SK-N-SH (cell line): ENCODE results near the gene GSK3B. TPM values are rescaled to one million over a fixed set of nuclear protein-coding genes. Genes with fewer than 3 reads are reported as not detected.

Experiments used
- CTCF ChIA-PET: fragments of 300-600, 350-600 bp; formaldehyde crosslinking; extraction: SDS; loops from one replicate; lab custom pipeline; 2021; lab: Yijun Ruan, JAX
- POLR2A ChIA-PET: fragments of 350-600 bp; sonication (Branson Sonifier 250); formaldehyde crosslinking; extraction: SDS; loops from one replicate; lab custom pipeline; 2020; ENCODE audit warnings: antibody characterized with exemption, inconsistent platforms; lab: Yijun Ruan, JAX
- DNase-seq: peaks from one replicate; pipeline ENCODE4 v3.0.0; 2012
- H2AFZ ChIP-seq: fragments of 200-600 bp; sonication (generic); 2 replicates; pipeline ENCODE4 v1.8.1; 2016; ENCODE audit warnings: antibody characterized with exemption, mild to moderate bottlenecking, low read depth
- H3F3A ChIP-seq: fragments of 200-600 bp; sonication (generic); replicated peaks from 2 replicates; pipeline ENCODE3; 2016; ENCODE audit warnings: antibody characterized with exemption, mild to moderate bottlenecking; ENCODE audit not compliant: insufficient read depth
- H3K27ac ChIP-seq, 2 experiments: fragments of 200-500 bp in 1 of 2; fragments of 200-600 bp in 1 of 2; sonication (Bioruptor generic) in 1 of 2; sonication (generic), shearing (Covaris generic) in 1 of 2; 2 replicates each; pipeline versions ENCODE4 v1.5.1 to v1.6.1; 2014 to 2016; ENCODE audit warnings: low read depth in 2 of 2, inconsistent platforms in 1 of 2, low read length in 1 of 2, mild to moderate bottlenecking in 1 of 2, mixed read lengths in 1 of 2
- H3K27me3 ChIP-seq: fragments of 200-600 bp; sonication (generic), shearing (Covaris generic); 2 replicates; pipeline ENCODE4 v1.6.1; 2016; ENCODE audit warnings: mixed run types; ENCODE audit not compliant: insufficient read depth
- H3K36me3 ChIP-seq, 2 experiments: fragments of 200-500 bp in 1 of 2; fragments of 200-600 bp in 1 of 2; sonication (Bioruptor generic) in 1 of 2; sonication (generic) in 1 of 2; replicated peaks in 1 of 2; 2 replicates each; pipeline versions ENCODE3 to v1.5.1; 2014 to 2016; ENCODE audit warnings: low read length in 1 of 2, mild to moderate bottlenecking in 1 of 2; ENCODE audit not compliant: insufficient read depth in 2 of 2, control insufficient read depth in 1 of 2
- H3K4me1 ChIP-seq, 2 experiments: fragments of 200-500 bp in 1 of 2; fragments of 200-600 bp in 1 of 2; sonication (Bioruptor generic) in 1 of 2; sonication (generic), shearing (Covaris generic) in 1 of 2; 2 replicates each; pipeline versions ENCODE4 v1.5.1 to v1.6.1; 2014 to 2016; ENCODE audit warnings: low read depth in 1 of 2, low read length in 1 of 2, mixed run types in 1 of 2; ENCODE audit not compliant: insufficient read depth in 2 of 2, control insufficient read depth in 1 of 2
- H3K4me2 ChIP-seq: fragments of 200-600 bp; sonication (generic), shearing (Covaris generic); 2 replicates; pipeline ENCODE4 v1.6.1; 2017; ENCODE audit warnings: mixed run types
- H3K4me3 ChIP-seq, 2 experiments: fragments of 200-500 bp in 1 of 2; fragments of 200-600 bp in 1 of 2; sonication (Bioruptor generic) in 1 of 2; sonication (generic), shearing (Covaris generic) in 1 of 2; 2 replicates each; pipeline versions ENCODE4 v1.5.1 to v1.8.1; 2014 to 2016; ENCODE audit warnings: low read depth in 2 of 2, inconsistent platforms in 1 of 2, low read length in 1 of 2, mild to moderate bottlenecking in 1 of 2, mixed read lengths in 1 of 2, moderate library complexity in 1 of 2
- H3K79me2 ChIP-seq: fragments of 200-600 bp; sonication (generic); 2 replicates; pipeline ENCODE4 v1.8.1; 2017; ENCODE audit warnings: mild to moderate bottlenecking; ENCODE audit not compliant: insufficient read depth
- H3K9ac ChIP-seq: fragments of 200-600 bp; sonication (generic); 2 replicates; pipeline ENCODE4 v1.6.1; 2017; ENCODE audit warnings: mixed run types
- H3K9me2 ChIP-seq: fragments of 200-600 bp; sonication (generic); 2 replicates; pipeline ENCODE4 v1.6.1; 2017; ENCODE audit warnings: mixed run types
- H3K9me3 ChIP-seq: fragments of 200-600 bp; sonication (generic); 2 replicates; pipeline ENCODE4 v1.6.1; 2017; ENCODE audit warnings: mixed run types, mild to moderate bottlenecking, moderate library complexity
- H4K20me1 ChIP-seq: fragments of 200-600 bp; sonication (generic); 2 replicates; pipeline ENCODE4 v1.6.1; 2017; ENCODE audit warnings: mild to moderate bottlenecking, mixed run types; ENCODE audit not compliant: insufficient read depth
- CTCF ChIP-seq: fragments of 200-600 bp; sonication (generic); IDR thresholded peaks from 2 replicates; pipeline ENCODE4 v1.6.1; 2017; ENCODE audit warnings: antibody characterized with exemption, mild to moderate bottlenecking, moderate library complexity
- ELF1 ChIP-seq: IDR thresholded peaks from 2 replicates; pipeline ENCODE4 v1.4.0; 2012
- FOXM1 ChIP-seq: IDR thresholded peaks from 2 replicates; pipeline ENCODE4 v1.4.0; 2012; ENCODE audit warnings: low read depth, mild to moderate bottlenecking
- GATA2 ChIP-seq: sonication (generic); formaldehyde crosslinking; IDR thresholded peaks from 2 replicates; pipeline ENCODE4 v1.5.0; 2020; ENCODE audit warnings: mild to moderate bottlenecking, missing genetic modification reagents
- JUND ChIP-seq: IDR thresholded peaks from 2 replicates; pipeline ENCODE4 v1.4.0; 2012
- NFIC ChIP-seq: IDR thresholded peaks from 2 replicates; pipeline ENCODE4 v1.4.0; 2012; ENCODE audit warnings: borderline replicate concordance
- NRF1 ChIP-seq: IDR thresholded peaks from 2 replicates; pipeline ENCODE4 v1.6.1; 2012; ENCODE audit warnings: low read depth, mild to moderate bottlenecking, low read length
- POLR2AphosphoS5 ChIP-seq: IDR thresholded peaks from 2 replicates; pipeline ENCODE4 v1.6.1; 2012; ENCODE audit warnings: low read depth, low read length
- RAD21 ChIP-seq: IDR thresholded peaks from 2 replicates; pipeline ENCODE4 v1.6.1; 2012; ENCODE audit warnings: mild to moderate bottlenecking, low read length
- RCOR1 ChIP-seq: fragments of 150-350 bp; IDR thresholded peaks from 2 replicates; pipeline ENCODE4 v1.6.1; 2017; ENCODE audit warnings: antibody characterized with exemption, low read length
- REST ChIP-seq: IDR thresholded peaks from 2 replicates; pipeline ENCODE4 v1.6.1; 2012; ENCODE audit warnings: mild to moderate bottlenecking, low read depth, low read length, moderate library complexity
- RFX5 ChIP-seq: IDR thresholded peaks from 2 replicates; pipeline ENCODE4 v1.6.1; 2012; ENCODE audit warnings: mild to moderate bottlenecking, improper control_type of control experiment, low read length
- SIN3A ChIP-seq: IDR thresholded peaks from 2 replicates; pipeline ENCODE4 v1.6.1; 2012; ENCODE audit warnings: low read depth, mild to moderate bottlenecking, low read length, moderate library complexity, borderline replicate concordance
- SMC3 ChIP-seq: IDR thresholded peaks from 2 replicates; pipeline ENCODE4 v1.6.1; 2012; ENCODE audit warnings: low read depth, low read length, improper control_type of control experiment
- USF1 ChIP-seq: IDR thresholded peaks from 2 replicates; pipeline ENCODE4 v1.4.0; 2012; ENCODE audit warnings: low read depth, borderline replicate concordance
- YY1 ChIP-seq: IDR thresholded peaks from 2 replicates; pipeline ENCODE4 v1.4.0; 2012; ENCODE audit warnings: low read depth, mild to moderate bottlenecking
- WGBS: methylation state at CpG from one replicate; pipeline ENCODE4 v1.1.6; 2017; ENCODE audit warnings: low lambda C conversion rate; 5-methylcytosine and 5-hydroxymethylcytosine counted together
- polyA plus RNA-seq, 3 experiments: library from polyadenylated mRNA; depleted of rRNA; stranded (reverse); fragments of >200 nt; gene quantifications; 2 replicates each; pipeline ENCODE4 v1.2.3, GENCODE V29; 2012

The GSK3B gene
- polyA plus RNA-seq, 1 of the 3 experiments (the other 2 are of a cell fraction) = 15.9 TPM

GRCh38 chr3:120119846-120120510, 25.7 kb upstream of the GSK3B start:
- no peaks in the 10 kb centered on the region for H3F3A ChIP-seq
- H2AFZ ChIP-seq = no peak overlapping the region
- ChIA-PET POLR2A (no interaction called here), CTCF (interaction anchor here (1.3 kb wide), 1 partner anchor 11 kb away, joined by 4 read pairs; no protein-coding TSS in a partner anchor)
- no peaks in the 10 kb centered on the region for H3K27me3 ChIP-seq
- no peak overlapping the region for H3K4me3 ChIP-seq
- DNase-seq = no peak
- no peak overlapping the region for H3K9ac ChIP-seq
- no peaks in the 10 kb centered on the region for H3K79me2 ChIP-seq
- no peaks in the 10 kb centered on the region for H4K20me1 ChIP-seq
- no peak overlapping the region for H3K27ac ChIP-seq
- no peaks in the 10 kb centered on the region for H3K9me3 ChIP-seq
- H3K9me2 ChIP-seq = no peaks in the 10 kb centered on the region
- 92% methylated on average over 7 of the region's 7 CpGs for WGBS
- peaks cover 0 to 6% of the 10 kb centered on the region in 2 experiments; a peak in 1 of 4 replicates for H3K4me1 ChIP-seq
- no peak for TF ChIP-seq YY1
- TF ChIP-seq SIN3A = no peak
- no peak for TF ChIP-seq RFX5
- TF ChIP-seq NFIC = no peak
- TF ChIP-seq NRF1 = no peak
- no peak for TF ChIP-seq RAD21
- TF ChIP-seq CTCF = no peak
- TF ChIP-seq RCOR1 = no peak
- TF ChIP-seq POLR2AphosphoS5 = no peak
- TF ChIP-seq JUND = no peak
- no peak for TF ChIP-seq FOXM1
- TF ChIP-seq REST = no peak
- no peak for TF ChIP-seq ELF1
- TF ChIP-seq USF1 = no peak
- TF ChIP-seq SMC3 = no peak
- TF ChIP-seq GATA2 (CRISPR knock-in tag) = no peak
- H3K4me2 ChIP-seq = no peak overlapping the region
- no peaks in the 10 kb centered on the region for H3K36me3 ChIP-seq
